Measurements from ENCODE around the gene IGSF8. TPM values are rescaled to one million over a fixed set of nuclear protein-coding genes. Genes with fewer than 3 reads are reported as not detected.
"Not testable (repeated sequence)": the region's sequence is repeated elsewhere in the genome, so short reads cannot be mapped to it uniquely, and the experiment has no call there.

The IGSF8 gene
- total RNA-seq, 1 donor, result 52.0 TPM

- no peak for DNase-seq (ENCODE audit: low read depth in 2 of 3, low spot score in 2 of 3)
Measured at GRCh38 chr1:160074865-160075264, 23.6 kb downstream of the IGSF8 start.

DNA sequence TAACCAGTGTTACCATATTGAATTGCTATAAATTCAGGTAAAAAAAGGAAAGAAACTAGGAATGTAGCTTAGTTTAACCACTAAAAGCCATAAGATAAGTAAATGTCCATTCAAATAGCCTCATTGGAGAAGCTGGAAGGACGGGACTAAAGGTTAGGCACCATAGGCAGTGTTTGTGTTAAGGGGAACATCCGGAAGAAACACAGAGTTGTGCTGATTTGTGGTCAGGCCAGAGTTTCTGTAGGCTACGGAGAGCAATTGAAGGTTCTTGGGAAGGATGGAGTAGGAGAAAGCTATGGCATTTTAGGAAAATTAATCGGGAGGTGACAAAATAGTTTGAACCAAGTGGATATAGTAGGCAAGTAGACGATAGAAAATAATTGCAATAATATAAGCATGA is 27.1 kb downstream of the IGSF8 start:
- DNase-seq (ENCODE audit: low read depth in 2 of 3, low spot score in 2 of 3), result no peak

DNA sequence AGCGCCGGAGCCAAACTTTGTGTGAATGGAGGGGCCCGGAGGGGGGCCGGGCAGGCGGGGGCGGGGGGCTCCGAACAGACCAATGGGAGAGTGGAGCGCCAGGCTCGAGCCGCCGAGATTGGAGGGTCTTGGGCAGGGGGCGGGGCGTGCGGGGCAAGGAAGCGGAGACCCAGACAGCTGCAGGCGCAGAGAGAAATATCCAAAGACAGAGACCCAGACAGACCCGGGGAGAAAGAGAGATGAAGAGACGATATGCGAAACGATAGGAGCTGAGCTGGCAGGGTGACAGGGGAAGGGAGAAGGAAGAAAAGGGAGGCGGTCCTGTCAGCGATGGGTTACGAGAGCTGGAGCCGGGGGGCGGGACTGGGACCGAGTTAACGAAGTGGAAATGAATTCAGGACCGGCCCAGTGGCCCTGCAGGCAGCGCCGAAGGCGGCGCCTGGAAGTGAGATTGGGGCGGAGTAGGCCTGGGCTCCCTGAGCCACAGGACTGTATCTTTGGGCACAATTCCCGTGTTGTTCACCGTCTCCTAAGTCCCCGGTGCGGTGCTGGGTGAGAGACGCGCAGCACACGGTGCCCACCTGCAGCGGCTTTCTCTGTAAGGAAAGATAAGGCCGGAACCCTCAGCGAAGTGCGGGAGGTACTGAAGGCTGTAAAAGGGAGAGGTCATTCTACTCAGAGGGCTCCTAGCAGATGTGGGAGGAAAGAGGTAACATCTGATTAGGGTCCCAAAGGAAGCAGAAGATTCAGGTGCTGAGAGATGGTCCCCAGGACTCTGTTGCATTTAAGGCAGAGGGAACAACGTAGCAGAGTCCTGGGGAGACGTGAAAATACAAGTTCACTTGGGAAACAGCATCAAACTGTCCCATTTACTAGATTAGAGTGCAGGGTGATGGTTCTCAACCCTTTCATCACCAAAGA is 27.9 kb downstream of the IGSF8 start:
- peak; percentile 29 to 82 (median 70) for DNase-seq (ENCODE audit: low read depth in 2 of 3, low spot score in 2 of 3)

DNA sequence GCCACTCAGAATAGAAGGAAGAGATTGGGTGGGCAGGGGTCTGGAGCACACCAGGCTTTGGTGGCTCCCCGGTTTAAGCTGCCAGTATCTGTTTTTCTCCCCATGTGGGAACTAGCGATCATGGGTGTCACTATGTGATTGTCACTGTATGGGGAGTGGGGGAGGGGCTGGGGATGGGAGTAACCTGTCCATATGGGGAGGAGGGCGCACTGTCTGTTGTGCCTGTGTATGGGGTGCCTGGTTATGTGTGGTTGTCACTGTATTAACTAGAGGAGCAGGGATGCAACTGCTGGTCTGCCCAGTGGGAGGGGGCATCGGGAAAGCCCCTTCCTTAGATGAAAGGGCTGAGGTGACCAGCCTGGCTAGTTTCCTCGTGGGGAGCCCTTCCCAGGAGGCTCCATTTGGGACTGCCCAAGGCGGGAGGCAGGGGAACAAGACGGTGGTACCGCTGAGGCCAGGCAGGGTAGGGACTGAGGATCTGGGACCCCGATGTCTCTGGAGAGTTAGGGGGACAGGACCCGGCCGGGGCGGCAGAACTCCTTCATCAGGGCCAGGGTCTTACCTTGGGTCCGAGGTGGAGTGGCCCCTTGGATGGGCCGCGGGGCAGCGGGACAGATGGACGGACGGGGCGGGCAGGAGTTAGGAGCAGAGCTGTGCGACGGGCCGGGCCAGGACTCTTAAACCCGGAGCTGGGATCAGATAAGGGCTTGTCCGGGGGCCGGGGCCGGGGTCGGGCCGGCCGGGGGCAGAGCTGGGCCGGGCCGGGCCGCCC is 28.8 kb downstream of the IGSF8 start, which contains the start of gene KCNJ10:
Gene KCNJ10, minus strand, starts transcription at position 701 of the 772 bp plus-strand sequence. CDS start 27,628 bp downstream, outside the sequence.
- DNase-seq (ENCODE audit: low read depth in 2 of 3, low spot score in 2 of 3), result no peak

- no peak for DNase-seq (ENCODE audit: low read depth in 2 of 3, low spot score in 2 of 3)
Measured at GRCh38 chr1:160068225-160068624, 30.2 kb downstream of the IGSF8 start.

GRCh38 chr1:160066829-160067745 is 31.3 kb downstream of the IGSF8 start:
- DNase-seq (ENCODE audit: low read depth in 2 of 3, low spot score in 2 of 3), result no peak

GRCh38 chr1:160064746-160065145 is 33.7 kb downstream of the IGSF8 start:
- no peak for DNase-seq (ENCODE audit: low read depth in 2 of 3, low spot score in 2 of 3)

DNA sequence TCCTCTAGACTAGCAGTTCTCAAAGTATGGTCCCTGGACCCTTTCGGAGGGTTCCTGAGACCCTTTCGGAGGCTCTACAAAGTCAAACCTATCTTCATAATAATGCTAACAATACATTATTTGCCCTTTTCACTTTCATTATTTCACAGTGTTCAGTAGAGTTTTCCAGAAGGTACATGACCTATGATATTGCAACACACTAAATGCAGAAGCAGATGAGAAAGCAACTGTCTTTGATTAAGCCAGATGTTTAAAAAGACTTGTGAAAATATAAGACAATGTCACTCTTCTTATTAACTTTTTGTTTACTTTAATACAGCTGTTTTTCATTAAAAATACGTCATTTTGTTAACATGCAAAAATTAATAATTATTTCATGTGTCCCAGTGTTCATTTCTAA is 34.3 kb downstream of the IGSF8 start:
- DNase-seq (ENCODE audit: low read depth in 2 of 3, low spot score in 2 of 3), result no peak

- DNase-seq (ENCODE audit: low read depth in 2 of 3, low spot score in 2 of 3), result no peak
Measured at GRCh38 chr1:160063176-160063575, 35.2 kb downstream of the IGSF8 start.

DNA sequence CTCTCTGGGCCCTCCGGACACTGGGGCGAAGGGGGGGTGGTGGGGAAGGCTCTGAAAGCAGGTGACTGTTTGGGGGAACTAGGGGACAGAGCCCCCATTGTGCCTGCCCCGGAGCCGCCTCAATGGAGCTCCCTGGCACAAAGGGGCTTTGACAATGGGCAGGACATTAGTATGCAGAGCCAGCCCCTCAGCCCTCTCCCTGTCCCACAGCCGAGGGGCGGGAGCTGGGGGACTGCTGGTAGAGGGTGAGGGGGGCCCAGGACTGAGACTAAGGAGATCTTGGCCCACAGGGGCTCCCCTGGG is 36.2 kb downstream of the IGSF8 start:
- DNase-seq (ENCODE audit: low read depth in 2 of 3, low spot score in 2 of 3), result no peak

DNA sequence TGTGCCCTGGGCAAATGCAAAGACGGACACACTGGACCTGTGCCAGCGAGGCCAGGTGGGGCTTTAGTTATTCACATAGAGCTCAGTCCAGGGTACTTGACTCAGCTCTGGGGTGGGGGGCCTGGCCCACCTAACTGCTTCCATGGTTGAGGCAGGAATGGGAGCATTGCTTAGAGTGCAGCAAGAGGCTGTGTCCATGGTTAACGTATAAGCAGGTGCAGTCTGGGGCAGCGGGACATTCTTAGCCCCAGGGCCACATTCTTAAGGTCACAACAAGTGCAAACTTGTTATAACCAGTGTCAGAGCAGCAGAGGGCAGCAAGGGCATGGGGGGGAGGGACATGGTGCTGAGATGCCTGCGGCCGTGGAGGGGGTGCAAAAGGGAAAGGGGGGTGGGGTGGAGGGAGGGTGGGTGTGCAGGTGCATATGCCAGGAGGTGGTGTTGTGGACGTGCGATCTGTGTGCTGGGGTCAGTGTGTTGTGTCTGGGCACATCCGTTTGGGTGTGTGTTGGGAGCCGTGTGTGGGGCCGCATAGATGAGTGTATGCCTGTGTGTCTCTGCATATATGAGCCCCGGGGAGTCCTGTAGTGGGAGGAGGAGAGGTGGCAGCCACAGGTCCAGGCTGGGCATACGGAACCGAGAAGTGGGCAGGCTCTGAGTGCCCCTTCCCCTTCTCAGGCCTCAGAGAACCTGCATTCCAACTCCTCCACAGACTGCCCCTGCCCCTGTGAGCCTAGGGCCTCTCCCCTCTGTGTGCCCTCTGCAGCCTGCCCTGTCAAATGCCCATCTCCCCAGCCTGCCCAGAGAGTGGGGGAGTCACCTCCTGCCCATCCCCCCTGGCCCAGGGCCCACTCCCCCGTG is 36.8 kb downstream of the IGSF8 start:
- no peak for DNase-seq (ENCODE audit: low read depth in 2 of 3, low spot score in 2 of 3)

GRCh38 chr1:160058087-160058486 is 40.3 kb downstream of the IGSF8 start:
- DNase-seq (ENCODE audit: low read depth in 2 of 3, low spot score in 2 of 3), result no peak

GRCh38 chr1:160056648-160057169 is 41.7 kb downstream of the IGSF8 start:
- no peak for DNase-seq (ENCODE audit: low read depth in 2 of 3, low spot score in 2 of 3)

DNA sequence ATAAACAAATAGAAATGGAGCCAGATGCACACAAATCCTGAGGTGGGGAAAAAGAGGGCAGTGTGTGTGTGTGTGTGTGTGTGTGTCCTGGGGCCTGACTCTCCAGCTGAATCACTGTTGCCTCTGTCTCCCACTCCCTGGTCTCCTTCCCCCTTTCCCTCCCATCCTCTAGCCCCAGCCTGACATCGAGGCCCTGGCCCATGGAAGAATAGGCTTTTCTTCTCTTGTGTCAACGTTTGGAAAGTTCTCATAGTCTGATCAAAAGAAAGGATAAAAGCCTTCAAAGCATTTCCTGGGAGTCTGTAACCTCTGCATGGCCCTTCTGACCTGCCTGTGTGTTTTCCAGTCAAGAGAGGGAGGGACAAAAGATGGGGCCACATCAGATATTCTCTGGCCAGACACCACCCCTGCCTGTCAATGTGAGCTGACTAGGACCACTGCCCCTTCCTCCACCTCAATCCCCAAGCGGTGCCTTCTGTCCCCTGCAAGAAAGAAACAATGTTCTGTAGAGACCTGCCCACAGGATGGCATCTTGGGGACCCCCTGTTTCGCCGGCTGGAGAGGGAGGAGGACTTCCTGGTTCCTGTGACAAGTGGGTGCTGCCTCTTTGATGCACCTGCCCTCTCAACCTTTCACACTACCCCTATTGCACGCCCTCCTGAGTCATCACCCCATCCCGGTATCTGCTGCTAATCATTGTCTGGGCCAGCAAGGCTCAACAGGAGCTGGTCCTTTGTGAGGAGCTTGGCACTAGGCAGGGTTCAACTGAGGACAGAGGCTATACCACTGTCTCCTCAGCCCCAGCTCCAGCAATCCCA is 44.7 kb downstream of the IGSF8 start:
- no peak for DNase-seq (ENCODE audit: low read depth in 2 of 3, low spot score in 2 of 3)

DNA sequence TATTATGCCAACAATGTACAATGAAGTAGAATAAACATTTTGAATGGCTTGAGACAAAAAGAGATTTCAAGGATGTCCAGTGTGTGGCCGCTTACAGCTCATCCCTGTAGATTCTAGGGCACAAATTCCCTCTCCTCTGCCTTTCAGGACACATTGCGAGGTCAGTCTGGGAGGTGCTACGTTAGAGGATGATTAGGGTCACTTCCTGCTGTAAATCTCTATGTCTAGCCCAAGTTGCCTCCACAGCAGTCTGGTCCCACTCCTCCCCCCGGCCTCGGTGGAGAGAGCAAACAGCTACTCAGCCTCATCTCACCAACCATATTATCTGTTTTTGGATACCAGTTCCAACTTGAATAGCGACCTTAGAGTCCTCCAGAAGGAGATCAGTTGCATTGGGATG is 45.5 kb downstream of the IGSF8 start:
- no peak for DNase-seq (ENCODE audit: low read depth in 2 of 3, low spot score in 2 of 3)

- DNase-seq (ENCODE audit: low read depth in 2 of 3, low spot score in 2 of 3), result no peak
Measured at GRCh38 chr1:160050619-160051018, 47.8 kb downstream of the IGSF8 start.

GRCh38 chr1:160050182-160050581 is 48.2 kb downstream of the IGSF8 start:
- DNase-seq (ENCODE audit: low read depth in 2 of 3, low spot score in 2 of 3), result not testable (repeated sequence)

DNA sequence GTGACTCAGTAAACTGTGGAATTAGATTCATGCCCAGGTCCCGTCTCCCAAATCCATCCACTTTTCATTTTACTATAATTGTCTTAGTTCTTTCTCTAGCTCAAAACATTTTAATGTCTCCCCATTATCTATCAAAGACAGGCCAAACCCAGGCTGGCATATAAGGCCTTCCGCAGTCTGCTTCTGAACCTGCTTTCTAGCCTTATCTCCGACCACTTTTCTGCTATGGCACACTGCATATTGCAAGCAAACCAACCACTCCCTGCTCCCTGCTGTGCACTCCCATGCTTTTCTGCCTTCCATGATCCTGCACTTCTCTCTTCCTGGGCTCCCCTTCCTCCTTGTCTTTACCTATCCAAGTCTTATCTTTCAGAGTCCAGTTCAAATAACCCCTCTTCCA is 49.3 kb downstream of the IGSF8 start:
- no peak for DNase-seq (ENCODE audit: low read depth in 2 of 3, low spot score in 2 of 3)

GRCh38 chr1:160048335-160048734 is 50.1 kb downstream of the IGSF8 start:
- no peak for DNase-seq (ENCODE audit: low read depth in 2 of 3, low spot score in 2 of 3)
